Activated naive CD8-positive, alpha-beta T cell treated with anti-CD3 and anti-CD28 coated beads, Interleukin-2, amount 50 U/mL, for 24 hours (primary cell): Measurements from ENCODE around the gene ATP1B3.
"Not testable (repeated sequence)": the region's sequence is repeated elsewhere in the genome, so short reads cannot be mapped to it uniquely, and the experiment has no call there.

ENCODE experiments used
- ATAC-seq: fragments of 150-1000 bp; cut with Tn5 transposase; one replicate; pipeline ENCODE4 v1.10.0; 2021
- DNase-seq: peaks from one replicate; pipeline ENCODE4 v3.0.0; 2021
- H3K27ac Mint-ChIP-seq: one replicate; pipeline ENCODE4 v1.8.0; 2021; ENCODE audit warnings: mild to moderate bottlenecking, mixed read lengths
- H3K27me3 Mint-ChIP-seq: one replicate; pipeline ENCODE4 v1.8.0; 2021; ENCODE audit warnings: mixed read lengths
- H3K36me3 Mint-ChIP-seq: one replicate; pipeline ENCODE4 v1.8.0; 2021; ENCODE audit warnings: low read depth, mixed read lengths
- H3K4me1 Mint-ChIP-seq: one replicate; pipeline ENCODE4 v1.8.0; 2021; ENCODE audit warnings: mixed read lengths
- H3K4me3 Mint-ChIP-seq: one replicate; pipeline ENCODE4 v1.8.0; 2021; ENCODE audit warnings: mild to moderate bottlenecking, moderate library complexity, mixed read lengths
- H3K9me3 Mint-ChIP-seq: one replicate; pipeline ENCODE4 v1.8.0; 2021; ENCODE audit warnings: mixed read lengths

The ATP1B3 gene

DNA sequence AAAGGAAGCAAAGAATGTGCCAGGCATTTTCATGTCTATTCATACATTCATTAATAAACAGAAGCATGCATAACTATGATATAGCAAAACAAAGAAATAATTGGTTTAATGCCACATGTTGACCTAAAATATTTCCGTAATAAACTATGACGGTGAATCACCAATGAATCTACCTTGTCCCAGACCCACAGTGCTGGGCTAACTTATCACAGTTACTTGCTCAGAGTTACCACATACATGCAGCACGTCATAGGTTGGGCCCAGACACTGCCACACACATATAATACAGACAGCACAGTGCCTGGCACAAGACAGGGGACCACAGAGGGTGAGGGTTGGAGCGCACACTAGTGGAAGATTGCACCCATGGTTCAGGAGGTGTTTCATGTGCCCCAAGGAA, 86.9 kb downstream of the ATP1B3 start:
- ATAC-seq (no peak), DNase-seq (no peak)
- no peaks in the 10 kb centered on the region for H3K9me3 Mint-ChIP-seq
- no peak overlapping the region for H3K4me3 Mint-ChIP-seq
- H3K4me1 Mint-ChIP-seq, result no peaks in the 10 kb centered on the region
- no peak overlapping the region for H3K27ac Mint-ChIP-seq
- H3K36me3 Mint-ChIP-seq, result peaks cover 2% of the 10 kb centered on the region
- no peaks in the 10 kb centered on the region for H3K27me3 Mint-ChIP-seq

GRCh38 chr3:141965471-141965870, 89.0 kb downstream of the ATP1B3 start:
- no peak for DNase-seq
- peaks cover 2% of the 10 kb centered on the region for H3K36me3 Mint-ChIP-seq
- ATAC-seq, result no peak
- H3K4me1 Mint-ChIP-seq, result no peaks in the 10 kb centered on the region
- no peak overlapping the region for H3K4me3 Mint-ChIP-seq
- H3K27me3 Mint-ChIP-seq, result no peaks in the 10 kb centered on the region
- H3K9me3 Mint-ChIP-seq, result no peaks in the 10 kb centered on the region
- H3K27ac Mint-ChIP-seq, result no peak overlapping the region

DNA sequence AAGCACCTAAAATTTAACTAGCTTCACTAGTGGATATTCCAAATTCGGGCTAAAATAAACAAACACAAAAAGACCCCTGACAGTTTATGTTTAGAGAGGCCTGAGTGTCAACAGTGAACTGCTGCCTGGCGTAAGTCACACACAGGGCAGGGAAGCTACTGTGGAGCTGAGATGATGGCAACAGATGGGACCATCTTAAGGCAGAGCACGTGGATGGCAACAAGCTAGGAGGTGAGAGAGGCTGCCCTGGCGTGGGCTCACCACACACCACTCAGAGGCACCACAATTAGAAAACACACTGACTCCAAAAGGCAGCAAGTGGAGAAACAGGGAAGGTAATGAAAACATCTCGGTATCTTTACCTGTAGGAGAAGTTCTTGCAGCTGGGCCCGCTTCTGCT, 93.3 kb downstream of the ATP1B3 start:
- no peaks in the 10 kb centered on the region for H3K27me3 Mint-ChIP-seq
- no peaks in the 10 kb centered on the region for H3K4me1 Mint-ChIP-seq
- H3K9me3 Mint-ChIP-seq, result no peaks in the 10 kb centered on the region
- ATAC-seq (no peak), DNase-seq (no peak)
- H3K27ac Mint-ChIP-seq, result no peak overlapping the region
- H3K36me3 Mint-ChIP-seq, result no peaks in the 10 kb centered on the region
- H3K4me3 Mint-ChIP-seq, result no peak overlapping the region

DNA sequence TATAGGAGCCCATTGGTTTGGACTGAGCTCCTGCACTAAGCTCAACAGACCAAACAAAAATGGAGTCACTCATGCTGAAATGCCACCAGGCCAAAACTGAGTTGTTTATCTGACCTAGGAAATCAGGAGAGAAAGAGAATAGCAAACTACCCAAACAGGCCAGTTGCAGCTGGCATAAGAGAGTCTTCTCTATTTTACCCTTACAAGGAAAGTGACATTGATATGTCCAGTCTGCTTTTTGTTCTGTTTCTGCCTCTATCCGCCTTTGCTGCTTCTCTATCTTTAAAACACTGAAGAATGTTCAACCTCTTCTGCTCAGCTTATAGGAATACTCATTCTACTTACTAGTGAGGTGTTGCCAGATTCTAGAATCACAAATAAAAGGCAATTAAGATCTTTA, 95.1 kb downstream of the ATP1B3 start:
- H3K27ac Mint-ChIP-seq, result no peak overlapping the region
- H3K27me3 Mint-ChIP-seq, result no peaks in the 10 kb centered on the region
- DNase-seq (no peak), ATAC-seq (no peak)
- no peaks in the 10 kb centered on the region for H3K9me3 Mint-ChIP-seq
- H3K4me3 Mint-ChIP-seq, result no peak overlapping the region
- H3K36me3 Mint-ChIP-seq, result no peaks in the 10 kb centered on the region
- H3K4me1 Mint-ChIP-seq, result no peaks in the 10 kb centered on the region

DNA sequence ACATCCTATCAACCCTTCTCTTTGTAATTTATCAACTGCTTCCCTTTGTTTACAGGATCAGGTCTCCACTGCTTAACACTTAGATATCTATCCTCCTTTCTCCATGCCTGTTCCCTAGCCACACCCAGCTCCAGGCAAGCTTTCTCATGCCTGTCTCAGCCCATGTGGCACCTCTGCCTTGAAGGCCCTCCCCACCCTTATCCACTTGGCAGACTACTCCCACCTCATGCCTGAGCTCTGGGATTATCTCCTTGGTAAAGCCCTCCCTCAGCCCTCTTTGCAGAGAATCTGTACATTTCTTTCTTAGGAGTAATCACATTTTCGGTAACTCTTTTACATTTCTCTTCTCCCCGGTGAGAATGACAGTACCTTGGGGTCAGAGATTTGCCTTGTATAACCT, 96.0 kb downstream of the ATP1B3 start:
- ATAC-seq, result no peak
- Mint-ChIP-seq H3K36me3 (no peaks in the 10 kb centered on the region), H3K27me3 (no peaks in the 10 kb centered on the region), H3K4me3 (no peak overlapping the region), H3K4me1 (no peaks in the 10 kb centered on the region), H3K27ac (no peak overlapping the region), H3K9me3 (no peaks in the 10 kb centered on the region)
- DNase-seq, result no peak

- not testable (repeated sequence) for H3K27me3 Mint-ChIP-seq, H3K36me3 Mint-ChIP-seq, DNase-seq, H3K4me1 Mint-ChIP-seq, H3K4me3 Mint-ChIP-seq, H3K27ac Mint-ChIP-seq, H3K9me3 Mint-ChIP-seq, ATAC-seq
These were observed 98.3 kb downstream of the ATP1B3 start for GRCh38 chr3:141974777-141975176.
